ENCODE measurements around the gene CA14. TPM values are rescaled to one million over a fixed set of nuclear protein-coding genes. Genes with fewer than 3 reads are reported as not detected.
"Not testable (repeated sequence)": the region's sequence is repeated elsewhere in the genome, so short reads cannot be mapped to it uniquely, and the experiment has no call there.

The CA14 gene
- 0.55 TPM for total RNA-seq
- long read RNA-seq: 0 reads

GRCh38 chr1:150257624-150258585 is at the start of gene CA14:
TSS of gene CA14 (plus strand) at chr1:150257774. CDS start at chr1:150258129, 355 bp downstream.
- DNase-seq (peak; percentile 49), ATAC-seq (no peak)
- Histone ChIP-seq H3K4me1 (peaks cover 13% of the 10 kb centered on the region), H3K36me3 (no peaks in the 10 kb centered on the region), H3K27me3 (peaks cover 5% of the 10 kb centered on the region), H3K4me3 (no peak within 1 kb of the TSS), H3K9me3 (no peaks in the 10 kb centered on the region), H3K27ac (no peak within 1 kb of the TSS)
- intact Hi-C loops (cut with DNase I): no loop called here
- TF ChIP-seq CTCF (IDR thresholded peaks at IDR 0.05): no peak

DNA sequence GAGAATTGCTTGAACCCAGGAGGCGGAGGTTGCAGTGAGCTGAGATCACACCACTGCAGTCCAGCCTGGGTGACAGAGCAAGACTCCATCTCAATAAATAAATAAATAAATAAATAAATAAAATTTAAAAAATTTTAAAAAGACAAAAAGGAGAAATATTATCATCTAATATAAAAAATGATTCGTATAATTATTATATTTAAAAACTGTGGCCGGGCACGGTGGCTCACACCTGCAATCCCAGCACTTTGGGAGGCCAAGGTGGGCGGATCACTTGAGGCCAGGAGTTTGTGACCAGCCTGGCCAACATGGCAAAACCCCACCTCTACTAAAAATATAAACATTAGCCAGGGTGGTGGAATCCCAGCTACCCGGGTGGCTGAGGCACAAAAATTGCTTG is 49.1 kb upstream of the CA14 start:
- H3K36me3 ChIP-seq; H3K4me3 ChIP-seq; H3K27ac ChIP-seq; ATAC-seq; H3K4me1 ChIP-seq; H3K9me3 ChIP-seq; H3K27me3 ChIP-seq; DNase-seq; intact Hi-C loops (cut with DNase I): not testable (repeated sequence)

DNA sequence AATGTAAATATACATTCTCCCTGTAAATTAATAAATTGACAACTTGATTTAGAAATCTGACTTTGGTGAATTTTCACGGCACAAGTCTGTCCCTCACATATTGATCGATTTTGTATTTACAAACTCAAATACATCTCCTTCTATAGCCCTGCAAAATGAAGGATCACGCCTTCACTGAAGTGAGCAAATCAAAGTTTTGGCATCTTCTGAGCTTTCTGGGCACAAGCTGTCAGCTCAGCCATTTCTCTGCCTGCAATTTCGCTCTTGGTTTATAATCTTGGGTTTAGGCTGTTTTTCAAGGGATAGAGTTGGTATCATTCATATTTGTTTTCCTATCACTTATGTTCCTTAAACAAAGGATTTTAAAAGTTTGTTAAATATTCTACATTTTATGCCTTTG is 47.5 kb upstream of the CA14 start:
- no peak for DNase-seq
- no peak overlapping the region for H3K27ac ChIP-seq
- no peak for ATAC-seq
- H3K4me3 ChIP-seq: no peak overlapping the region
- TF ChIP-seq CTCF (IDR thresholded peaks at IDR 0.05): no peak
- H3K4me1 ChIP-seq: peaks cover 10% of the 10 kb centered on the region
- no peaks in the 10 kb centered on the region for H3K36me3 ChIP-seq
- H3K27me3 ChIP-seq: no peaks in the 10 kb centered on the region
- no peaks in the 10 kb centered on the region for H3K9me3 ChIP-seq
- intact Hi-C loops (cut with DNase I): no loop called here

DNA sequence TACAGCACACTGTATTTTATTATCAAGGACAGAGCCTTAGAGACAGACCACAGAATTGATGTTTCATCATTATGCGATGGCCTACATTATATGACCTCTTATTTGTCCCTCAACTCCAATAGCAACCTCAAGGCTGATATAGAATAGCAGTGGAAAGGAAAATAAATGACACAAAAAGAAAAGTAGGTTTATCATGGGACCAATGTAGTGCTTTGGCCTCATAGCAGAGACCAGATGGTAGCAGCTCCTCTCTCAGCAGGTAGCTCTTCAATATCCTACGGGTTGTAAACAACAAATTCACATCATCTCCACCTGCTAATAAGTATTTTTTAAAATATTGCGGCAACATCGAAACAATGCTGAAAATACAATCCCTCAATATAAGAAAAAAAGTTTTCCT is 46.9 kb upstream of the CA14 start:
- Histone ChIP-seq H3K27me3 (no peaks in the 10 kb centered on the region), H3K36me3 (no peaks in the 10 kb centered on the region), H3K4me3 (no peak overlapping the region), H3K4me1 (peaks cover 10% of the 10 kb centered on the region), H3K9me3 (no peaks in the 10 kb centered on the region), H3K27ac (no peak overlapping the region)
- intact Hi-C loops (cut with DNase I): no loop called here
- TF ChIP-seq CTCF (IDR thresholded peaks at IDR 0.05): no peak
- ATAC-seq: no peak
- DNase-seq: no peak

DNA sequence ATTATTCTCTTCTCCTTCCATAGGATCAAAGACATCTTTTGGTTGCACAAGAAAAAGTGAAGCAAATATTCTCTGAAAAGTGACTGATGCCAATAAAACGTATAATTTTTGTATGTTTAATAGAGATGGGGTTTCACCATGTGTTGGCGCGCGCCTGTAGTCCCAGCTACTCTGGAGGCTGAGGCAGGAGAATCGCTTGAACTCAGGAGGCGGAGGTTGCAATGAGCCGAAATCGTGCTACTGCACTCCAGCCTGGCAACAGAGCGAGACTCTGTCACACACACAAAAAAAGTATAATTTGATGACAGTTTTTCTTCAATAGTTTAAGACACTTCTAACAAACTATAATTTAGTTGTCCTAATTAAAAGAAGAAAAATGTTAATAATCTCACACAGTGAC is 45.5 kb upstream of the CA14 start:
- H3K4me3 ChIP-seq: no peak overlapping the region
- DNase-seq (no peak), ATAC-seq (no peak)
- no peaks in the 10 kb centered on the region for H3K36me3 ChIP-seq
- intact Hi-C loops (cut with DNase I): no loop called here
- H3K4me1 ChIP-seq: peaks cover 10% of the 10 kb centered on the region
- no peak overlapping the region for H3K27ac ChIP-seq
- no peak for TF ChIP-seq CTCF (IDR thresholded peaks at IDR 0.05)
- H3K9me3 ChIP-seq: no peaks in the 10 kb centered on the region
- no peaks in the 10 kb centered on the region for H3K27me3 ChIP-seq
